Central memory CD4-positive, alpha-beta T cell (primary cell): Measurements from ENCODE around the gene RPAP3.

ENCODE experiments used
- DNase-seq: peaks from one replicate; pipeline ENCODE4 v3.0.0; 2022
- total RNA-seq, 3 experiments: gene quantifications; one replicate each; lab custom pipeline; 2026; lab: John Stamatoyannopoulos, UW

RPAP3 gene
- 32.2 to 94.1 (median 49.2) reads per million in 3 experiments for total RNA-seq

- peak; percentile 92 for DNase-seq
Measured at GRCh38 chr12:47705566-47706425, at the start of gene RPAP3. Gene RPAP3 (minus strand): TSS chr12:47706030. CDS start chr12:47702840, 3,190 bp downstream.

- DNase-seq, result no peak
Measured at GRCh38 chr12:47754881-47755280, 49.1 kb upstream of the RPAP3 start.

GRCh38 chr12:47754126-47754525 lies 48.3 kb upstream of the RPAP3 start:
- DNase-seq, result no peak

DNA sequence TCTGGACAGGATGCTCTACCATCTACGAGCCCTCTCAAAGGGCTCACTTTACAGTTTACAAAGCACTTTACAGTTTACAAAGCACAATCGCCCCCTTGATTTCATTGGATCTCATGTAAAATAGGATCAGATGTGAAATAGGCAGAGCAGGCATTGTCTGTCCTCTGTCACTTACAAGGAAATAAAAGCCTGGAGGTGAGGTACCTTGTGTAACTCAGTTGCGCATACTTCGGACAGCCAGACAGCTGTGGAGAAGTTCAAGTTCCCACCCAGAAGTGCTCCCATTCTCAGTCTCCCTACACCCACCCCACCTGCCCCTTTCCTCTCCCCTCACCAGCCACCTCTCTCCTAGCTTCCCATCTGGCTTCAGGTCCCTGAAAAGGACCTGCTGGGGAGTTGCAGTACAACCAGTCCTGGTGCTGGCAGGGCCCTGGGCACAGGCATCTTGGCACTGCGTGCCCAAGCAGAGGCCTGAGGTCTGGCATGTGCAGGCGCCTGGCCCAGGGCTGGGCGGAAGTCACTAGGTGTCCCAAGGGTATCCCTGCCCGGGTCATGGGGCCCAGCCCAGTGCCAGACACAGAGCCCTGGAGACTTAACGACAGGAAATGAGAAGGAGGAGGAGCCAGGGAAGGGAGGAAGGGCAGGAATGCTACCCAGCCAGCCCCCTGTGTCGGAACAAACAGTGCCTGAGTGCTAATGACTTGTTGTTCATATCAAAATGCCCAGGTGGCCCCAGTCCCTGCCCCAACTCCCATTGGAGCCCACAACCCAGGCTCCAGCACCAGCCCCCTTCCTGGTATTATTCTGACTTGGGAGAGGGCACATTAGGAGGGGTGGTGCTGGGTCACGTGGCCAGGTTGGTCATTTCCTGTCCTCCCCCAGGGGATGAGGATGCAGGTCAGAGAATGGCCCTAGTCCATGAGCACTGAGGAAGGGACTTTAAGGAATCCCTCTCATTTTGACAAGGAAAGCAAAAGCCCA lies 47.5 kb upstream of the RPAP3 start:
- DNase-seq, result no peak

- no peak for DNase-seq
Measured at GRCh38 chr12:47752552-47752951, 46.7 kb upstream of the RPAP3 start.

DNA sequence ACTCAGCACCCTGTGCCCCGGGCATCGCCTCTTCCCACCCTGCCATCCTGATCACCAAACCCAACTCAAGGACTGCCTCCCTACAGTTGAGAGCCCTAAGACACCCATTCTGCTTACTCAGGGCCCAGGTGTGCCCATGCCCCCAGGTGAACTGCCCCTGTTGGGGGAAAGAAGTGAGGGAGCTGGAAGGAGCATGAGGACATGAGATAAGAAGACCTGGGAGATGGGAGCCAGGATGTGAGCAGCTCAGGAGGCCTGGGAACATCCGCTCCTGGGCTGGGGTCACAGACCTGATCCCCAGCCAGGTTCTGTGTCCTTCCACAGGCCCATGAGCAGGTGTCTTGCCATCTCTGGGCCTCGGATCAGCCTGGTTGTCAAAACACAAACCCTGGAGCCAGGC lies 46.3 kb upstream of the RPAP3 start:
- DNase-seq, result no peak

DNA sequence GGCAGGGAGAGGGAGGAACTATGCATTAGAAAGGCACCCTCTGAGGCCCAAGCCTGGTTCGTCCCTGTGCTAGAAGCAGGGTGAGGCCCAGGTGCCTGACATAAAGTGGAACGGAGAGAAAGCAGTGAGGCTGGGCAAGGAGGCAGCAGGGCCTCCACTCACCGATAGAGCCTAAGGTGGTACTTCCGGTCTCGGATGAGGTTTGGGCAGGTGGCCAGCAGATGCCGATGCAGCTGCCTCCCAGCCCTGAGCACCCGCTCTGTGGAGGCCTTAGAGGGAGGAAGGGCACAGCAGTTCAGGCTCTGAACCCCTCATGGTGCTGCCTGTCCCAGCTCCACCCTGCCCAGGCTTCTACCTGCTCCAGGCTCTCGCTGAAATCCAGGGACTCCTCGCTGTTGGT lies 45.7 kb upstream of the RPAP3 start:
- DNase-seq, result no peak

GRCh38 chr12:47750916-47751470 lies 45.2 kb upstream of the RPAP3 start:
- DNase-seq, result no peak

DNA sequence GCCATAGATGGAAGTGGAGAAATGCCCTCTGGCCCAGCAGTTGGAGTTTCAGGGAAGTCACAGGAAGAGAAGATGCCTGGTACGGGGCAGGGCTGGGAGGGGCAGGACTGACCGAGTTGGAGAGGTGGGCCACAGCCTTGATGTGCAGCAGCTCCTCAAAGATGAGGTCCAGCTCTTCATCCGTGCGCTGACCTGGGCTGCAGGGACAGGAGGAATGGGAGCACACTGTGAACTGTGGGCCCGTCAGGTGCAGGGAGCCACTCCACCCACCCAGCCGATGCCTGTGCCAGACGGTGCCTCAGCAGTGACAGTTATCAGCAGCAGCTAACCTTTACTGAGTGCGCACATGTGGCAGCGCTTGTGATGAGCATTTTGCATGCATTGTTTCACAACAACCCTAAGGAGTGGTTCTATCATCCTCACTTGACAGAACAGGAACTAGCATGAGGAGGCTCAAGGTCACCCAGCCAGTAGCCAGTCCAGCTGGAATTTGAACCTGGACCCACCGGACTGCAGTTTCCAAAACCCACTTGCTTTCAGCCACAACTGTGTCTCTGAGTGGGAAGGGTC lies 44.5 kb upstream of the RPAP3 start:
- no peak for DNase-seq

DNA sequence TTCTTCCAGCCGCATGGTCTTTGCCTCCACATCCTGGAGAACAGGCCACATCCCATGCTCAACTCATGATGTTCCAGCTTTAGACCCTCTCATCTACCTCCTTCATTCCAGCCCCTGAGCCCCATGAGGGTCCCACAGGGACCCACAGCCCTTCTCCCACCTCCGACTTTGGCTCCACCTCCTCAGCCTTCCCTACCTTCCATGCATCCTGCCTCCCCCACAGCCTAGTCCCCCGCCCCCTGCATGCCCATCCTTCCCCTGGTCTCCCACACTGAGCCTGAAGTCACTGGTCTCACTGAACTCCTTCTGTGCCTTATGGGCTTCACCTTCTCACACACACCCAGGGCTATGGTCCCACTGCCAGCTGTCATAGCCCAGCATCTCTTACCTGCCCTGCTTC lies 43.1 kb upstream of the RPAP3 start:
- DNase-seq, result no peak

DNA sequence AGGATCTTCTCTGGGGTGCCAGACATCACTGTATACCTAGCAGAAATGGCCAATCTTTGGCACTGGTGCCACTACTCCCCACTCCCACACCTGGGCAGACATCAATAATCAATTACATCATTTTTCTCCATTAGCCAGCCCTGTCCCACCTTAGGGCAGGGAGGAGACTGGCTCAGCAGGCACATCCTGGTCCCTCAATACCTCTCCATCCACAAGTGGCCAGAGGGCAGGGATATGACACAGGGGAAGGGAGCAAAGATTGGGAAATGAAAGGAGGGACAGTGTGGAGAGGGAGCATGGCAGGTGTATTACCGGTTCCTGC lies 42.6 kb upstream of the RPAP3 start:
- DNase-seq, result no peak

- DNase-seq, result no peak
Measured at GRCh38 chr12:47747596-47748506, 42.0 kb upstream of the RPAP3 start.

DNA sequence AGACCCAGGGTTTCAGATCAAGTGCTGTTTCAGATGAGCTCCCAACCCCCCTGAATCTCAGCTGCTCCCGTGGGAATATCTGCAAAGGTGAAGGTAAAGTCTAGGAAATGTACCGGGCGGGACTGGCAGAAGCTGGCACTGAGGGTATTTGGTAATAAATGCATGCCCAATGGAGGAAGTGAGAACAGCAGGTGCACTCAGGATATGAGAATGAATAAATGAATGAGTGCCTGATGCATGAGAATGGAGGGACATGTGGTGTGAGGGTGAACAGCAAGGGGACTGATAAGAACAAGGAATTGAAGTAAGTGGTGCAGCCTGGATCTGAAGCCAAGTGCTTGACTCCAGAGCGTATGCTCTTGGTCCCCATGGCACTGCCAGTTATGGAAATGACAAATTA lies 41.3 kb upstream of the RPAP3 start:
- DNase-seq, result no peak

DNA sequence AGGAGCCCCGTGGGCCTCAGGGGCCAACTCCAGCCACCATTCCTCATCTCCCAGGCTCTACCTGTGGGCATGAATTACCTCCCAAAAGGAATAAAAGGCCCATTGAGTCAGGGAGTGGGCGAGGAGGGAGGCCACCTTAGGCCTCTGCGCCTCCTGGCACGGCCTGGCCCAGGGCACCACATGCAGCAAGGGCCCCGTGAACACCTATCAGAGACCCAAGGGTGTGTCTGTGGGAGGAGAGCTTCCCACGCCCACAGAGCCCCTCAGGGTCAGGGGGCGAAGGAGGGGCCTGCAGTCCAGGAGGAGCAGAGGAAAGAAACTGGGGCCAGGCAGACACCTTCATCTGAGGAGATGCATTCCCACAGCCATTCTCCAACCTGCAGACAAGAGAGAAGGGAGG lies 40.7 kb upstream of the RPAP3 start:
- DNase-seq, result no peak

DNA sequence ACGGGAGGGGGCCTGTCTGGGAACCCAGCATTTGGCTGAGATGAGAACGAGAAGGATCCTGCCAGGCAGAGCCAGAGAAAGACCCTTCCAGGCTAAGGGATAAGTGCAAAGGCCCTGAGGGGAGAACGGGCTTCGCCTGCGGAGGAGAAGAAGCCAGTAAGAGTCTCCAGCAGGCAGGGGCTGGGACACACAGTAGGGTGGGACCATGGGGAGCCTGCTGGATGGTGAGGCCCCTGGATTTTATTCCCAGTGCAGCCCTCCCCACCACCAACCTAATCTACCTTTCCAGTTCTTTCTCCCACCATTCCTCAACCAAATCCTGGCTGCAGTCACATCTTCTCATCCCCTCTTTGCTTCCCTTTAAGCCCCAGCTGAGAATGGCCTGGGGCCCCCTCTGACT lies 40.2 kb upstream of the RPAP3 start:
- DNase-seq, result no peak

DNA sequence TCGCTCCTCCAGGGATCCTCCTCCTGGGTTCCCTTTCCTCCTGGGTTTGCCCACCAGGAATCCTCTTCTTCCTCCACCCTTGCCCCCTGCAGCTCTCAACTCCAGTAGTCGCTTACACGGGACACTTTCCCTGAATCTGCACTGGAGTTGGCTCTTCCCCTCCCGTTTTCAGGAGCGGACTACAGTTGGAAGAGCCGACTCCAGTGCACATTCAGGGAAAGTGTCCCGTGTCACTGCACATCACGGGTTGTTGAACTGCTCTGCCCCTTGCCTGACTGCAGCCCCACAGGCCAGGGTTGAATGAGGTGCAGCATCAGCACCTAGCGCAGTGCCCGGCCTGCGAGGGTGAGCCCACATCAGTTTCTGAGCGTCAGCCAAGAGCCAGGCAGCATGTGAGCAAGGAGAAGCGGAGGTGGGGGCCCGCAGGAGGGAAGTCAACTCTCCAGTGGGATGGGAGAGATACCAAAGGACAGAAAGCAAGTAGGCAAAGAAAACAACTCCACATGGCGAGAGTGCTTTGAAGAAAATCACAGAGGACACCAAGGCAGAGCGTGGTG lies 39.7 kb upstream of the RPAP3 start:
- no peak for DNase-seq

DNA sequence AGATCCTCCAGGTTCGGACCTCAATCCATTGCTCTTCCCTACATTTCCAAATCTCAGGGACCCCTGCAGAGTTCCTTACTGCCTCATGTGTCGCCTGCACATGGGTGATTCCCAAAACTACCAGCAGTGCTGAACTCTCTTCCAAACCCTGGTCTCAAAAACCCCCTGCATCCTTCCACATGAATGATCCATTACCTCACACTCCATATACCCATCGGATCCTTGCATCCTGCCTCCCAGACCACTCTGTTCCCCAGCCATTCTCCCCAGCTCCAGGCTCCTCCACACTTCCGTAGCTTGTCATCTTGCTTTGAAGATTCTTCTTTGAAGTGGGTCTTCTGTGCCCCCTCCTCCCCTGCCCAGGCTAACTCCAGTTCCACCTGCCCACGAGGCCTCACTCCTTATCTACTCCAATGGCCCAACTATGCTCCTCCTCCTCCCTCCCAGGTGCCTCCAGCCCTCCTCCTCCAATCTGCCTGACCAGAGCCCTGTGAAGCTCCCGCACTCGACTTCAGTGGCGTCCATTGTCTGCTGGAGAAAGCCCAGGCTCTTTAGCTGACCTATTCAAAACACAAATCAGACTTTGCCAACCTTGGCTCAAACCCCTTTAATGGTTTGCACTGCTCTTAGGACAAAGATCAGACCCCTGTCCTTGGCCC lies 39.1 kb upstream of the RPAP3 start:
- DNase-seq, result no peak

- DNase-seq, result peak; percentile 53
Measured at GRCh38 chr12:47744005-47744651, 38.3 kb upstream of the RPAP3 start.

DNA sequence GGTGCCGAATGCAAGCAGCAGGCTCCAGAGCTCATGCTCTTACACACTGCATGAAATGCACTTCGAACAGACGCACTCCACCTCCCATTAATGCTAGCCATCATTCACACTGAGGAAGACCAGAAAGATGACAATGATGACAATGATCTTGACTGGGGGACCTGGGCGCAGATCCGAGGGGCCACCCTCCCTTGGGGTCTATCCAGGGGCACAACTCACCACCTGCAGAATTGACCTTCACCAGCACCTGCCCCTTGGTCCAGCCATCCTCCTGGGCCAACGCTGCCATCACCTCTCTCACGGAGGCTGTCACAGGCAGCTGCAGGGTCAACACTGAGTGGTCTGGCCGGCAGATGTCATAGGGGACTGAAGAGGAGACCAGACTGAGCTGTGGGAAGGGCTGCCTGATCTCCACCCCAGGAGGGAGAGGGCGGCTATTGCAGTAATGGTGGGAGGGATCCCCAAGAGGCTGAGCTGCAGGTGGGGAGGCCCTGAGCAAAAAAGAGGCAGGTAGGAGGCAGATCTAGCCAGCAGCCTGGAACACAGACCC lies 37.6 kb upstream of the RPAP3 start:
- no peak for DNase-seq

- peak; percentile 59 for DNase-seq
Measured at GRCh38 chr12:47742253-47742825, 36.5 kb upstream of the RPAP3 start.
